Endothelial cell of umbilical vein (primary cell): ENCODE results near the gene ELOA. TPM values are rescaled to one million over a fixed set of nuclear protein-coding genes. Genes with fewer than 3 reads are reported as not detected.

Source experiments
- BruUV-seq: library from RNA; stranded (reverse); fragments of 400-500 nt; replicated peaks from 2 replicates; lab custom pipeline; 2021; lab: Mats Ljungman, UMichigan
- CTCF ChIA-PET: fragments of 300-600, 350-600 bp; sonication (Branson Sonifier 250); formaldehyde crosslinking; loops from one replicate; lab custom pipeline; 2021; ENCODE audit warnings: antibody characterized with exemption, inconsistent platforms; lab: Charles Lee
- POLR2A ChIA-PET: fragments of 300-600, 350-600 bp; sonication (Branson Sonifier 250); formaldehyde crosslinking; loops from one replicate; lab custom pipeline; 2021; ENCODE audit warnings: antibody characterized with exemption, inconsistent platforms; lab: Charles Lee
- DNase-seq: peaks from one replicate; pipeline ENCODE4 v3.0.0-alpha.2; 2011; ENCODE audit warnings: low read depth, low spot score
- FAIRE-seq: peaks from 2 replicates; lab custom pipeline; 2011; peaks lifted over from hg19 to GRCh38; lab: Jason Lieb, UNC
- H2AFZ ChIP-seq: 2 replicates; pipeline ENCODE4 v1.6.0; 2012; ENCODE audit warnings: low read depth, low read length, control low read depth, inconsistent platforms
- H3K27ac ChIP-seq: 2 replicates; pipeline ENCODE4 v1.5.1; 2011; ENCODE audit warnings: low read depth, mild to moderate bottlenecking, control low read depth, low read length, moderate library complexity; ENCODE audit not compliant: insufficient read depth
- H3K27me3 ChIP-seq, 2 experiments: 2 replicates each; pipeline versions ENCODE4 v1.6.0 to v1.6.1; 2011; ENCODE audit warnings: low read length in 2 of 2, mixed read lengths in 1 of 2; ENCODE audit not compliant: control insufficient read depth in 2 of 2, insufficient read depth in 2 of 2
- H3K36me3 ChIP-seq, 2 experiments: 2 replicates in 1 of 2; 3 replicates in 1 of 2; pipeline ENCODE4 v1.5.1; 2011; ENCODE audit warnings: low read length in 2 of 2, mild to moderate bottlenecking in 1 of 2, moderate library complexity in 1 of 2; ENCODE audit not compliant: control insufficient read depth in 2 of 2, insufficient read depth in 2 of 2; ENCODE audit errors: extremely low read depth in 1 of 2
- H3K4me1 ChIP-seq: 3 replicates; pipeline ENCODE4 v1.5.1; 2011; ENCODE audit warnings: mild to moderate bottlenecking, low read length; ENCODE audit not compliant: control insufficient read depth, insufficient read depth; ENCODE audit errors: extremely low read depth
- H3K4me2 ChIP-seq: 2 replicates; pipeline ENCODE4 v1.6.1; 2011; ENCODE audit warnings: low read length, control low read depth, mixed read lengths; ENCODE audit not compliant: insufficient read depth
- H3K4me3 ChIP-seq, 3 experiments: fragments of 200-600 bp in 1 of 3; sonication (generic), shearing (Covaris generic) in 1 of 3; replicated peaks in 1 of 3; 2 replicates each; pipeline ENCODE4 v1.5.1; 2011 to 2016; ENCODE audit warnings: control low read depth in 3 of 3, low read length in 3 of 3, mild to moderate bottlenecking in 2 of 3, inconsistent platforms in 1 of 3, low read depth in 1 of 3, moderate library complexity in 1 of 3; ENCODE audit not compliant: insufficient read depth in 1 of 3
- H3K79me2 ChIP-seq: 2 replicates; pipeline ENCODE4 v1.6.0; 2012; ENCODE audit warnings: low read length, inconsistent platforms; ENCODE audit not compliant: control insufficient read depth, insufficient read depth
- H3K9ac ChIP-seq: replicated peaks from 2 replicates; pipeline ENCODE3; 2011; ENCODE audit warnings: low read length, control low read depth; ENCODE audit not compliant: insufficient read depth; ENCODE audit errors: extremely low read depth
- H3K9me1 ChIP-seq: replicated peaks from 3 replicates; pipeline ENCODE4 v1.6.0; 2011; ENCODE audit warnings: mild to moderate bottlenecking, low read length; ENCODE audit not compliant: control insufficient read depth, insufficient read depth; ENCODE audit errors: extremely low read depth
- H3K9me3 ChIP-seq: replicated peaks from 2 replicates; pipeline ENCODE4 v1.5.1; 2012; ENCODE audit warnings: low read length, inconsistent platforms; ENCODE audit not compliant: control insufficient read depth, insufficient read depth
- H4K20me1 ChIP-seq: replicated peaks from 2 replicates; pipeline ENCODE3; 2011; ENCODE audit warnings: mild to moderate bottlenecking, low read length; ENCODE audit not compliant: control insufficient read depth, insufficient read depth; ENCODE audit errors: extremely low read depth
- CTCF ChIP-seq, 2 donors: IDR thresholded peaks; 1 replicate in 1 of 2; 2 replicates in 1 of 2; pipeline ENCODE4 v1.5.1; 2011; ENCODE audit warnings: low read length in 2 of 2, mild to moderate bottlenecking in 2 of 2, moderate library complexity in 2 of 2, control low read depth in 1 of 2, inconsistent platforms in 1 of 2, low read depth in 1 of 2; ENCODE audit not compliant: insufficient read depth in 1 of 2; ENCODE audit errors: extremely low read depth in 1 of 2
- EZH2 ChIP-seq: IDR thresholded peaks from 2 replicates; pipeline ENCODE4 v1.6.1; 2012; ENCODE audit warnings: borderline replicate concordance, low read depth, mild to moderate bottlenecking, moderate library complexity, low read length, inconsistent platforms; ENCODE audit not compliant: severe bottlenecking
- FOS ChIP-seq: IDR thresholded peaks from 2 replicates; pipeline ENCODE4 v1.6.1; 2011; ENCODE audit warnings: mild to moderate bottlenecking, low read length, moderate library complexity, borderline replicate concordance; ENCODE audit not compliant: insufficient read depth
- GATA2 ChIP-seq: IDR thresholded peaks from 2 replicates; pipeline ENCODE4 v1.7.0; 2011; ENCODE audit warnings: low read depth, mild to moderate bottlenecking, moderate library complexity, mixed read lengths, low read length; ENCODE audit not compliant: insufficient read length, insufficient read depth
- JUN ChIP-seq: IDR thresholded peaks from 2 replicates; pipeline ENCODE4 v1.6.1; 2011; ENCODE audit warnings: borderline replicate concordance, low read depth; ENCODE audit not compliant: insufficient read length, insufficient read depth
- MAX ChIP-seq: IDR thresholded peaks from 2 replicates; pipeline ENCODE4 v1.6.1; 2011; ENCODE audit not compliant: insufficient read depth, insufficient read length
- MYC ChIP-seq: IDR thresholded peaks from one replicate; pipeline ENCODE4 v1.6.1; 2011; ENCODE audit warnings: mild to moderate bottlenecking, low read depth, low read length
- POLR2A ChIP-seq: IDR thresholded peaks from 2 replicates; pipeline ENCODE4 v1.6.1; 2012; ENCODE audit warnings: low read depth, mild to moderate bottlenecking, control low read depth, low read length
- POLR2AphosphoS5 ChIP-seq: IDR thresholded peaks from 2 replicates; pipeline ENCODE4 v1.6.1; 2012; ENCODE audit warnings: low read depth, mild to moderate bottlenecking, control low read depth, low read length, moderate library complexity; ENCODE audit not compliant: insufficient read depth
- dilution Hi-C: fragments of 300-500 bp; cut with MboI; formaldehyde crosslinking; loops from one replicate; pipeline ENCODE4 v1.15.0; 2019; ENCODE audit warnings: low sequenced_read_pairs; ENCODE audit not compliant: extremely low pct_ligation_motif_present
- intact Hi-C: fragments of 100-400 bp; cut with micrococcal nuclease; formaldehyde crosslinking; loops from one replicate; pipeline ENCODE4 v1.10.0; 2022
- polyA plus RNA-seq, 4 experiments: library from polyadenylated mRNA; depleted of rRNA in 3 of 4; stranded (reverse) in 3 of 4; unstranded in 1 of 4; fragments of >200 nt; gene quantifications; 2 replicates each; pipeline versions ENCODE4 v1.2.1 to v1.2.3, GENCODE V29; 2011 to 2012; ENCODE audit warnings: missing spikeins in 1 of 4
- total RNA-seq: library from RNA; stranded (reverse); gene quantifications from 2 replicates; pipeline ENCODE4 v1.2.3, GENCODE V29; 2021

The ELOA gene
- total and polyA plus RNA-seq, 2 donors (not counting 3 experiments of a cell fraction or from before 2014, with no cell fraction given): 11.9 to 42.6 TPM

- peaks cover 22% of the 10 kb centered on the region for H3K4me1 ChIP-seq
- BruUV-seq: no TSS peak
- dilution Hi-C loops (no loop called here), intact Hi-C loops (loop anchor here (1.0 to 2.0 kb wide), 3 partner anchors 9 to 19 kb away; partner anchors contain the start of genes GALE and PITHD1)
- H3K36me3 ChIP-seq: peaks cover 9 to 28% of the 10 kb centered on the region in 2 experiments
- H3K9me1 ChIP-seq: no peaks in the 10 kb centered on the region
- no peaks in the 10 kb centered on the region for H4K20me1 ChIP-seq
- peaks cover 24% of the 10 kb centered on the region for H3K79me2 ChIP-seq
- H3K27me3 ChIP-seq: no peaks in the 10 kb centered on the region
- TF ChIP-seq FOS (no peak), CTCF (IDR thresholded peaks at IDR 0.05; ENCODE audit: extremely low read depth in 1 of 2, insufficient read depth in 1 of 2, low read depth in 1 of 2, low read length in 2 of 2) (no peak), POLR2A (no peak), POLR2AphosphoS5 (no peak), MAX (no peak), JUN (no peak), GATA2 (no peak), MYC (no peak), EZH2 (no peak)
- H3K4me2 ChIP-seq: peak overlapping the region; percentile 93
- no peaks in the 10 kb centered on the region for H3K9me3 ChIP-seq
- peak; percentile 72 for FAIRE-seq
- peak overlapping the region; percentile 7 for H2AFZ ChIP-seq
- ChIA-PET POLR2A (interaction anchor here (1.4 to 1.7 kb wide), 2 partner anchors 8 to 13 kb away, joined by 3 to 7 read pairs; partner anchors contain the start of genes GALE and PITHD1), CTCF (interaction anchor here (0.7 to 3.3 kb wide), 5 partner anchors 9 to 63 kb away, joined by 3 to 22 read pairs (median 4); partner anchors contain the start of genes GALE and PITHD1)
- peak overlapping the region; percentile 67 for H3K27ac ChIP-seq
- H3K9ac ChIP-seq: peak overlapping the region; percentile 88
- H3K4me3 ChIP-seq: peak overlapping the region; percentile 77 to 99 (median 95)
- DNase-seq: no peak
Measured at GRCh38 chr1:23791516-23792047, 48.3 kb downstream of the ELOA start.
